Right lung (tissue), 5 donors: ENCODE data around the gene LONRF3. TPM values are rescaled to one million over a fixed set of nuclear protein-coding genes. Genes with fewer than 3 reads are reported as not detected.

ENCODE experiments used
- DNase-seq, 2 donors: peaks; one replicate each; pipeline ENCODE4 v3.0.0-alpha.2; 2013
- polyA plus RNA-seq, 5 donors: library from polyadenylated mRNA; unstranded; fragments of 120-200 nt; gene quantifications; one replicate each; pipeline versions ENCODE4 v1.2.1 to v1.2.3, GENCODE V29; 2013; ENCODE audit warnings: inconsistent platforms in 1 of 5, low replicate concordance in 1 of 5; ENCODE audit not compliant: insufficient read length in 5 of 5, insufficient read depth in 1 of 5

LONRF3 gene
- polyA plus RNA-seq, 5 donors: 2.4 to 3.7 (median 2.9) TPM

DNA sequence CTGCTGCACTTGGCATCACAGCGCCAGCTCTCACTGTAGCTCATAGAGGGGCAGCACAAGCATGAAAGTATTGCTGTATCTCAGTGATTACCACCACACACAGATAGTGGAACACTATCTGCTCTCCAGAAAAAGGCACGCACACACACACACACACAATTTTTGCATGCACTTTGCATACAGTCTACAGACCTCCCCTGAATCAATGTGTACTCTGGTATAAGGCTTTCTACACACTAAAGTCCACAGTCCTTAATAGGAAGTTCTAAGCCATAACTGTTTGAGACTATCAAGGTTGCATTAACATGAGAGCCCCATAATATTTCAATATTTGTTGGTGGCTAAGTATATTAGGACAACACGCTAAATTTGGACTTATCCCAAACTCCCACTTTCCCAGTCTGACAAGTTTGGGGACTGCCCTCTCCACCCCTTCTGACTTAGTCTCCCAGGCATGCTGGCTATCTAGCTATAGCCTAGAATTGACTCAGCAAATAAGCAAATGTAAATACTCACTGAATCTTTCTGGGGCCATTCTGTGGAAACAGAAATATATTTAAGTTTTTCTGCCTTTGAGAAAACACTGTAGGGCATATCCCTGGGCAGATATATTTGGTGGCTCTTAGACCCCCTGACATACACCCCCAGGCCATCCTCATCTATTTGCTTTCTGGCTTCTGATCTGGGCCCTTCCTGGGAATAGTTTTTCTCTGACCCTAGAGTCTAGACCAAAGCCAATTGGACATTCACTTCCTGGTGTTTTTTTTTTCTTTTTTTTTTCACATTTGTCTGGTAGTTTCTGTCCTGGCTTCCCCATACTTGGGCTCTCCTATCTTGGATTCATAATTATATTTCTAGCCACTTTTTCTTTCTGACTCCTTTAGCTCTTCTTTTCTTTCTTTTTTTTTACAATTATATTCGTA is 62.0 kb downstream of the LONRF3 start:
- no peak for DNase-seq

DNA sequence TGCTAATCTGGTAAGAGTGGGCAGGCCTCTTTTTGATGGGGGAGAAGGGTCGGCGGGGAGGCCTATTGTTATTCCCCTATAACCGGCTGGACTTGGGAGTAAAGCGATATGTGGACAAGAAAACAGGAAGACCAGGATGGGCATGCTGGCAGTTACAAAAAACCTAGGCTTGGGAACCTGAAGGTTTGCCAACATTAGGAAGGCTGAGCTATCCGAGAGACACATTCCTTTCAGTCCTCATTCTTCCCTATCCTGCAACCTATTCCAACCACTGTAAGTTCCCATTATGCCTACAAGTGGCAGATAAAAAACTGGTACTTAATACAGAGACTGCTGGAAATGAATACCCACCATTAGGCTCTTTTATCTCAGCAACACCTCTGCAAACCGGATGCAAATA is 66.0 kb downstream of the LONRF3 start:
- DNase-seq: no peak

DNA sequence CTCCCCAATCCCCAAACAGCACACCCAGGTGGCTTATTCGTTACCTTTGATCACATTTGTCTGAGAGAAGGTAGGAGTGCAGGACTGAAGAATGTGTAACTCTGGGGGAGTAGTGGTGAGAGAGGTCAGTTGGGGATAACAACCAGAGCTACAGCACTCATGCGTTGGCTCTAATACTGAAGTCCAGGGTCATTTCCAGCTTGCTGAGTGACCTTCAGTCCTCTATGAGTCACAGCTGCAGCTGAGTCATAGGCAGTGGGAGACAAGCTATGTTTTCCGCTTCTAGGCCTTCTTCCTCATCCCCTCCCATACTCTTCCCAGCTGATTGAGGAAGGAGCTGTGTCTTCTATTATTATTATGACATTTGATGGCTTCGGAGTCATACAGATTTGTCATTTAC is 66.8 kb downstream of the LONRF3 start:
- DNase-seq: no peak

DNA sequence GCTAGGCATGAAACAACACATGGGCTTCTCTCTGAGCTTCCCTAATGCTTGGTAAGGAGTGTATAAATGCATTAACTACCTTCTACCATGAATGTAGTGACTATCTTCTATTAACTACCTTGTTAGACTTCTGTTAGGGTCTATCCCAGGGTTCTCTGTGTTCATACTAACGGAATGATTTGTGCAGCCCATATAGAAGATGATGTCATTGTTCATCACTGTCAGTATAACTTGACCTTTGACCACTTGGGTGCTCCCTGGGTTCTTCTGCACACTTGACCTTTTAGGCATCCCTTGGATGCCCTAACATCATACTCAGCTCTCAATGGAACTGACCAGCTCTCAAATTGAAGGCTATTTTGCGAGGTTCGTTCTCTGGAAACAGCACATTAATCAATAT is 67.6 kb downstream of the LONRF3 start:
- no peak for DNase-seq

DNA sequence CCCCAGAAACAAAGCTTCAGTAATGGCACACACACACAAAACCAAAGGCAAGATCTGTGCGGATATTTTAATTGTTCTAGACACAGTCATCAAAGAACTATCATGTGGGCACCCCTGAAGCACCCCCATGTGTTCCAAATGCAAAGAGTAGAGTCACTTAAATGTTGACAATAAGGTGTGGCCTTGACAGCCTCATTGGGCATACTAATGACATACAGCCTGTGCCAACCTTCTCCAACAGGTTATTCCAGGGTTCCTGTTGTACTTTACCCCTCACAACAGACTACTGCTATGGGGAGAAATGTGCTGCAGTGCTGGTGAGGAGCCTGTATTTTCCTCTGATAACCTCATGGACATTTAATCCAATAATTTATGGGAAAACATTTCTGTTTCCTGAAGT is 68.6 kb downstream of the LONRF3 start:
- DNase-seq: no peak

DNA sequence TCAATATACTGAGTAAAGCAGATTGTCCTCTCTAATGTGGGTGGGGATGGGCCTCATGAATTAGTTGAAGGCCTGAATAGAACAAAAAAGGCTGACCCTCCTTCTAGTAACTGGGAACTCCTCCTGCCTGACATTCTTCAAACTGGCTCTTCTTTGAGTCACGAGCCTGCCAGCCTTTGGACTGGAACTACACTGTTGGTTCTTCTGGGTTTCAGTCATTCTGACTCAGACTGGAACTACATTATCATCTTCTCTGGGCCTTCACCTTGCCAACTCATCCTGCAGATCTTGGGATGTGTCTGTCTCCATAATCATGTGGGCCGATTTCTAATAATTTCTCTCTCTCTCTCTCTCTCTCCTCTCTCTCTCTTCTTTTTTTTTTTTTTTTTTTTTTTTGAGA is 71.5 kb downstream of the LONRF3 start:
- DNase-seq: no peak

DNA sequence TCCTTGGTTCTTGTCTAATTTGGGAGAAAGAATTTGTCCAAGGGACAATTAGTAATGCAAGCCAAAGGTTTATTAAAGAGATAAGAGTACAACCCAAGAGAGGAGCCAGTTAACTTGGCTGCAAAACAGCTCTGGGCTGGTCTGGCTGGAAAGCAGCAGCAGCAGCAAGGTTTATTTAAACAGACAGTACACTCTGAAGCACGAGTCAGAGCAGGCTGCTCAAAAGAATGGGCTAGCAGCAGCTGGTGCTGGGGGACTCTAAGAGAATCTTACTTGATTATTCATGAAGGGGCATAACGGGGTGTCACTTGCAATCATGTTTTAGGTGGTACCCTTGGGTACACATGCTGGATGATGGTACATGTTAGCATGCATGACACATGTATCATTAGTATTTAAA is 81.3 kb downstream of the LONRF3 start:
- DNase-seq: no peak

DNA sequence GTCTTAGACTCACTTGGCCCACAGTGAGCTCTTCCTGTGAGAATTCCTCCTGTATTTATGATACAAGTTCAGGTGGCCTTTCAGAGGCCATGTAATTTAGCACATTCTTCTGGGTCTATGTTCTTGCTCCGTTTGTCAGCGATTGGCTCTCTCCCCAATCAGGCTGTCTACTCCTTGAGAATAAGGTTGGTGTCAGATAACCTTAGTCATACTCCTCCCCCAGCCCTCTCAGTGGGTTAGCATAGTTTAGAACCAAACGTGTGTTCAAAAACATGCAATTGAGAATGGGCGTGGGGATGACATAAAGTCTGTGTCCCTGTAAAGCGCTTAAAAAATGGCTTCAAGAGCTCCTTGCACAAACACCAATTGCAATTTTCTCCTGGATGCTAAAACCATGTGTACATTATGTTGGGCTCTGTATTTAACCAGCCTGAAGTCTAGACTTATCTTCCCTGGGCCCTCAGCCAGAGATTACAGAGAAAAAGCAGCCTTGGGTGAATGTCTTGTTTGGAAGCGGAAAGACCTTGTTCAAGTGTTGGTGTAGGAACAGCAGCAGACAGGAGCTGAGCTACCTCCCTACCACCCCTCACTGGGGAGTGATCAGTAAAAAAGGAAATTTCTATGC is 88.4 kb downstream of the LONRF3 start:
- DNase-seq: no peak

DNA sequence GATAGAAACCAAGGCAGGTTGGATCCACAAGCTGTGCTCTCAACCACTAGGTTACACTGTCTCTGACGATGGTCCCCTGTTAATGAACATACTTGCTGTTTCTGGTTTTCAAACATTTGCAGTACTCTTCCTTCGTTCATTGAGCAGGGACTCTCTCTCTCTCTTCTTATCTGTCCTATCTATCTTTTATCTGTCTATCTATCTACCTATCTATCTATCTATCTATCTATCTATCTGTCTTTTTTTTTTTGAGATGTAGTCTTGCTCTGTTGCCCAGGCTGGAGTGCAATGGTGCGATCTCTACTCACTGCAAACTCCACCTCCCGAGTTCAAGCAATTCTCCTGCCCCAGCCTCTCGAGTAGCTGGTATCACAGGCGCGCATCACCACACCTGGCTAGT is 89.0 kb downstream of the LONRF3 start:
- no peak for DNase-seq

DNA sequence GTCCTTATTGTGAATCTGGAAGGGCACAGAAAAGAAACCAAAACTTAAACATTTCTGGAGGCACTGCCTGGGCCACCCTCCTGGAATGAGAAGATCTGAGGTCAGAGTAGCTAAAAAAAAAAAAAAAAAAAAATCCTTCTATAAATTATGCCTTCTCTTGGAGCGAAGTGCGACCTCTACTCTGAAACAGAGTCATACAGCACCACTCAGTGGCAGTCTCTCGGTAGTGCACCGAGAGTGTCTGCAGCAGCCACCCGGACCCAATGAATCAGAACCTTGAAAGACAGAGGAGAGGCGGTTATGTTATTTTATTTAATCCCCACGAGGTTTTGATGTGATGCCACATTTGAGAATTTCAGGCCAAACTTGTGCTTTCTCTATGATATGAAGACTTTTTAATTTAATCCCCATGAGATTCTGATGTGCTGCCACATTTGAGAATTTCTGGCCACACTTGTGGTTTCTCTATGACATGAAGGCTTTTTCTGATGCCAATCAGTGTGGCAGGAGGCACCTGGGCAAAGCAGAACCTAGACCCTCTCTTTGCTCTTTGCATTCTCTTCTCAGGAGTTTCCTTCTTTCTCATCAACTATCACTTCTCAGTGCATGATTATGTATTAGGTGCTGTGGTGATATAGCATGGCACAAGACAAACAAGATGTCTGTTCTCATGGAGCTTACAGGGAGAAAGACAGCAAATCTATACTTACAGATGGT is 92.8 kb downstream of the LONRF3 start:
- peak; percentile 12 to 24 for DNase-seq

Other genes starting within 250 kb of the LONRF3 start
- 10 to 100 TPM; 37.4 to 53.7 (median 43.5) TPM for gene IL13RA1, start 247.0 kb upstream of the LONRF3 start, polyA plus RNA-seq
- under 1 TPM; 0.31 to 0.75 (median 0.45) TPM for gene ZCCHC12, start 150.8 kb upstream of the LONRF3 start, polyA plus RNA-seq
- gene CT47C1, start 98.4 kb downstream of the LONRF3 start, polyA plus RNA-seq: not detected
- 1 to 10 TPM in 3 of 5 donors, under 1 TPM in 2; 0.44 to 1.4 (median 1.2) TPM for gene KIAA1210, start 153.2 kb downstream of the LONRF3 start, polyA plus RNA-seq